ENCODE results near the gene ZCCHC24.

Gene ZCCHC24

GRCh38 chr10:79394664-79395063, 50.8 kb downstream of the ZCCHC24 start:
- DNase-seq: no peak

- DNase-seq: no peak
Measured at GRCh38 chr10:79393924-79394610, 51.4 kb downstream of the ZCCHC24 start.

GRCh38 chr10:79393221-79393923, 52.1 kb downstream of the ZCCHC24 start:
- DNase-seq: no peak

- no peak for DNase-seq
Measured at GRCh38 chr10:79392506-79393176, 52.8 kb downstream of the ZCCHC24 start.

- no peak for DNase-seq
Measured at GRCh38 chr10:79392020-79392398, 53.4 kb downstream of the ZCCHC24 start.

GRCh38 chr10:79391231-79392019, 54.0 kb downstream of the ZCCHC24 start:
- no peak for DNase-seq

- DNase-seq: no peak
Measured at GRCh38 chr10:79390551-79391229, 54.7 kb downstream of the ZCCHC24 start.

- DNase-seq: no peak
Measured at GRCh38 chr10:79390057-79390456, 55.4 kb downstream of the ZCCHC24 start.

- no peak for DNase-seq
Measured at GRCh38 chr10:79387974-79388850, 57.2 kb downstream of the ZCCHC24 start.

GRCh38 chr10:79387466-79387973, 57.9 kb downstream of the ZCCHC24 start:
- no peak for DNase-seq

- DNase-seq: no peak
Measured at GRCh38 chr10:79386637-79387465, 58.6 kb downstream of the ZCCHC24 start.

GRCh38 chr10:79385804-79386531, 59.5 kb downstream of the ZCCHC24 start:
- no peak for DNase-seq

- no peak for DNase-seq
Measured at GRCh38 chr10:79385392-79385795, 60.0 kb downstream of the ZCCHC24 start.

GRCh38 chr10:79384773-79385391, 60.5 kb downstream of the ZCCHC24 start:
- DNase-seq: no peak

GRCh38 chr10:79383974-79384606, 61.3 kb downstream of the ZCCHC24 start:
- DNase-seq: no peak

GRCh38 chr10:79382491-79382941, 62.9 kb downstream of the ZCCHC24 start:
- no peak for DNase-seq

- DNase-seq: no peak
Measured at GRCh38 chr10:79381804-79382221, 63.6 kb downstream of the ZCCHC24 start.

- DNase-seq: no peak
Measured at GRCh38 chr10:79380946-79381721, 64.3 kb downstream of the ZCCHC24 start.

Data from stimulated activated CD4-positive, alpha-beta T cell treated with anti-CD3 and anti-CD28 coated beads, Interleukin-2, amount 100 ng/mL, for 48 hours (primary cell).